WERI-Rb-1 (cell line): ENCODE measurements around the gene EOGT.

ENCODE experiments used
- DNase-seq: peaks from one replicate; pipeline ENCODE4 v3.0.0-alpha.2; 2020
- H3K27ac ChIP-seq: fragments of 250-450 bp; sonication (Bioruptor Pico); 2 replicates; pipeline ENCODE4 v1.5.1; 2020; ENCODE audit warnings: mild to moderate bottlenecking, moderate library complexity
- H3K27me3 ChIP-seq: fragments of 250-450 bp; sonication (Bioruptor Pico); 2 replicates; pipeline ENCODE4 v1.5.1; 2021; ENCODE audit warnings: mild to moderate bottlenecking, low read depth, moderate library complexity; ENCODE audit not compliant: insufficient read depth, severe bottlenecking
- H3K36me3 ChIP-seq: fragments of 250-450 bp; sonication (Bioruptor Pico); 2 replicates; pipeline ENCODE4 v1.5.1; 2020; ENCODE audit warnings: mild to moderate bottlenecking, moderate library complexity
- H3K4me3 ChIP-seq: 2 replicates; pipeline ENCODE4 v1.5.1; 2011; ENCODE audit warnings: low read depth, mild to moderate bottlenecking, control low read depth, low read length
- H3K9me3 ChIP-seq: fragments of 250-450 bp; sonication (Bioruptor Pico); 2 replicates; pipeline ENCODE4 v1.5.1; 2021; ENCODE audit warnings: mild to moderate bottlenecking, moderate library complexity; ENCODE audit not compliant: severe bottlenecking
- TF ChIP-seq, protein P1 (sequence below): IDR thresholded peaks from 2 replicates; pipeline ENCODE4 v1.5.1; 2011; ENCODE audit warnings: low read depth, mild to moderate bottlenecking, control low read depth, inconsistent platforms, low read length

EOGT gene

DNA sequence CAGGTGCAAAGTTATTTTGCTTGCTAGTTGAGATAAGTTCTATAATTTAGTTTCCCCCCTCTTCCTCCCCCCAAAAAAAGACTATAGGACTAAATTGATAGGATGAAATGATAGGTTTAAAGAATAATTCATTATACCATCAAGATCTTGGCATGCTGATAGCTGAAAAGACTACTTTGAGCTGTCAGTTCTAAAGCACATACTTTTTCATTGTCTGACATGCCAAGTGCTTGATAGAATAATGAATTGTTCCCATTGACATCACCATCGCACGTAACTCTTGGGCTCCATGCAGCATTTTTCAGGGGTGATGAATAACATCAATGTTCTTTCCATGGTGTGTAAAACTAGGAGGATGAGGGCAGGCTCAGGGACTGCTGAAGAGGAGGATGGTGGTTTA is 48.8 kb downstream of the EOGT start:
- no peak overlapping the region for H3K27ac ChIP-seq
- TF ChIP-seq, protein P1, sequence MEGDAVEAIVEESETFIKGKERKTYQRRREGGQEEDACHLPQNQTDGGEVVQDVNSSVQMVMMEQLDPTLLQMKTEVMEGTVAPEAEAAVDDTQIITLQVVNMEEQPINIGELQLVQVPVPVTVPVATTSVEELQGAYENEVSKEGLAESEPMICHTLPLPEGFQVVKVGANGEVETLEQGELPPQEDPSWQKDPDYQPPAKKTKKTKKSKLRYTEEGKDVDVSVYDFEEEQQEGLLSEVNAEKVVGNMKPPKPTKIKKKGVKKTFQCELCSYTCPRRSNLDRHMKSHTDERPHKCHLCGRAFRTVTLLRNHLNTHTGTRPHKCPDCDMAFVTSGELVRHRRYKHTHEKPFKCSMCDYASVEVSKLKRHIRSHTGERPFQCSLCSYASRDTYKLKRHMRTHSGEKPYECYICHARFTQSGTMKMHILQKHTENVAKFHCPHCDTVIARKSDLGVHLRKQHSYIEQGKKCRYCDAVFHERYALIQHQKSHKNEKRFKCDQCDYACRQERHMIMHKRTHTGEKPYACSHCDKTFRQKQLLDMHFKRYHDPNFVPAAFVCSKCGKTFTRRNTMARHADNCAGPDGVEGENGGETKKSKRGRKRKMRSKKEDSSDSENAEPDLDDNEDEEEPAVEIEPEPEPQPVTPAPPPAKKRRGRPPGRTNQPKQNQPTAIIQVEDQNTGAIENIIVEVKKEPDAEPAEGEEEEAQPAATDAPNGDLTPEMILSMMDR, result no peak
- DNase-seq, result no peak
- H3K36me3 ChIP-seq, result no peaks in the 10 kb centered on the region
- no peak overlapping the region for H3K4me3 ChIP-seq
- H3K27me3 ChIP-seq, result no peaks in the 10 kb centered on the region
- no peaks in the 10 kb centered on the region for H3K9me3 ChIP-seq

DNA sequence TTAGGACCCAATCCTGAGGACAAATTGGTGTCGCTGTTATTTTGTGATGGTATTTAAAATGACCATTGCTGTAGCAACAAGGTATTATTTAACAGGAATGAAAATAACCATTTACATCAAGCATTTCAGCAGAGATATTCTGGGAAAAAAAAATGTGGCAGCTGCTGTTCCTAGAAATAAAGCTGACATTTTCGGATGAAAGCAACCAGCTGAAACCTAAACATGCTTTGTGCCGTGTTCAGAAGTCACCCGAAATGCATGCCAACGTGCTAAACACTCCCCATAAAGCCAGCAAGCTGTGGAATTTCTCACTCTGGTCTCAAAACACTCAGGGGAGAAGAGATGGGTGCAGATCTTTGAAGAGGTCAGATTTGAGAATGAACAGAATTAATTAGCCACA is 49.6 kb downstream of the EOGT start:
- no peaks in the 10 kb centered on the region for H3K27me3 ChIP-seq
- TF ChIP-seq, protein P1, result no peak
- no peak overlapping the region for H3K4me3 ChIP-seq
- no peaks in the 10 kb centered on the region for H3K9me3 ChIP-seq
- no peaks in the 10 kb centered on the region for H3K36me3 ChIP-seq
- no peak overlapping the region for H3K27ac ChIP-seq
- no peak for DNase-seq

DNA sequence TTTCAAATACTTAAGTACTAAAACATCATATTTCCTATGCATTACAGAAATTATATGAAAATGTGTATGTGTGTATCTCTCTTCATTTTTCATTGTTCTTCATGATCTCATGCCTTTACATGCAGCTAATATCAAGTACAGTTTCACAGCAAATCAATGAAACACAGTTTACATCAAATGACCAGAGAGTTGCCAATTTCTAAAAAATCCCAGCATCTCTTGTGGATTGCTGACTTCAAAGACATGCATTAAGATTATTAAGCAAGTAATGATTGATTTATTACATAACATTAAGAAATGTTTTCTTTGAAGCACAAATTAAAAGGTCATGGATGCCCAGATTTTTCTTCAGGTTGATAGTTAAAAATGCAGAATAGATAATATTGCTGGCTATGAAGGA is 50.1 kb downstream of the EOGT start:
- no peak overlapping the region for H3K27ac ChIP-seq

DNA sequence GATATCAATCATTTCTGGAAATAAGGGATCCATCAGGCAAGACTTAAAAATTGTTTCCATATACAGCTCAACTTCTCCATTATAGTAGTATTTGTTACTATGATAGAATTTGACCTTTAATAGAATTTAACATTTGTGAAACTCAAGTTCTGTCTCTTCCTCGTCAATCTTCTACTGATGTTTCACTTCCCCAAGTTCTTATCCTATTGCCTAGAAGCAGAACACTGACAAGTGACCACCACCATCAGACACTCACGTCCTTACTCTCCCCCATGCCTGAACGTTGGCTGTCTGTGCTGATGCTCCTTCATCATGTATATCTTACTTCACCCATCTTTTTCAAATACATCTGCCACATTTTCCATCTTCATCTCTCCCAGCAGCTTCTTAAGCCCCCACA is 54.6 kb downstream of the EOGT start:
- no peaks in the 10 kb centered on the region for H3K27me3 ChIP-seq
- no peaks in the 10 kb centered on the region for H3K9me3 ChIP-seq
- H3K27ac ChIP-seq, result no peak overlapping the region
- H3K36me3 ChIP-seq, result no peaks in the 10 kb centered on the region
- TF ChIP-seq, protein P1, result no peak
- DNase-seq, result no peak
- H3K4me3 ChIP-seq, result no peak overlapping the region

More for the DNA sequence above, 50.1 kb downstream of the EOGT start:
- TF ChIP-seq, protein P1, result no peak
- Histone ChIP-seq H3K9me3 (no peaks in the 10 kb centered on the region), H3K4me3 (no peak overlapping the region), H3K36me3 (no peaks in the 10 kb centered on the region), H3K27me3 (no peaks in the 10 kb centered on the region)
- DNase-seq, result no peak

DNA sequence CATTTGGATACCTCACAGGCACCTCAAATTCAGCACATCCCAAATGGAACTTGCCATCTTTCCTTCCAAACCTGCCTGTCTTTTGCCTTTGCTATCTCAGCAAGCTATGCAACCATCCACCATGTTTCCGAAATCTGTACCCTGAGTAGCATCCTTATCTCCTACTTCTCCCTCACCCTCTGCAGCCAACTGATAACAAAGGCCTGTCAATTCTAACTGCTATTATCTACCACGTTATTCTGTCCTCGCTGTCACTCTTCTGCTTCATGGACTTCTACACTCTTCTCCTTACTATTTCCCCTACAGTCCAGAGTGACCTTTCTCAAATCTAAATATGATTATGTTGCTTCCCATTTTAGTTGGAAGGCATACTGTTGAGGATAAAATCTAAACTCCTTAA is 55.6 kb downstream of the EOGT start:
- TF ChIP-seq, protein P1, result no peak
- Histone ChIP-seq H3K9me3 (no peaks in the 10 kb centered on the region), H3K36me3 (no peaks in the 10 kb centered on the region), H3K27ac (no peak overlapping the region), H3K4me3 (no peak overlapping the region), H3K27me3 (no peaks in the 10 kb centered on the region)
- DNase-seq, result no peak

DNA sequence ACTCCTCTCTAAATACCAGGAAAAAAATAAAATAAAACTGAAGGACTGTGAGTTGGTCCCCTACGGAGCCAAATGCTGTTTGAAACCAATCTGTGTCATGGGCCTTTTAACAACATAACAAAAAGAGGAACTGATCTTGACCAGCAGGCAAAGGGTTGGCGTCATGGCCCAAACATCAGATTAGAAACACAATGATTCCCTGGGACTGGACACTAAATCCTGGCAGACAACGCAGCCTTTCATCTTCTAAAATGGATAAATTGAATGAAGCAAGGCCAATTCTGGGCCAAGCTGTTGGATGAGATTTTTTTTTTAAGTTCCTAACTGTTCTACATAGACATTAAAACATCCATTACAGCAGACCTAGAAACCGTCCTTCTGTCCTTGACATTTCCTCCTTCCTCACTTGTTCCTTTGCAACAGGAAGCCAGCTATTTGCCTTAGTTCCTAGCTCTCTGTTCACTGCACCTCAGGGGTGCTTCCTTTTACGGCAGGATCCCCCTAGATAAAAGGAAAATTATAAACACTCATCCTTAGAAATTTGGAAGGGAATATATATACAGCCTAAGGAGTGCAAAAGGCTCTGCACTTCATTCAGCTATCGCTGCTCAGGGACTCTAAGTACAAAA is 59.6 kb downstream of the EOGT start:
- peak overlapping the region; percentile 16; the same call in 1 of the 2 replicates for H3K4me3 ChIP-seq
- TF ChIP-seq, protein P1, result no peak
- DNase-seq, result peak; percentile 64
- no peaks in the 10 kb centered on the region for H3K36me3 ChIP-seq
- peak overlapping the region; percentile 65 for H3K27ac ChIP-seq
- H3K27me3 ChIP-seq, result no peaks in the 10 kb centered on the region
- no peaks in the 10 kb centered on the region for H3K9me3 ChIP-seq
